Caco-2 (cell line): Measurements from ENCODE around the gene FXYD5. TPM values are rescaled to one million over a fixed set of nuclear protein-coding genes. Genes with fewer than 3 reads are reported as not detected.

ENCODE experiments used
- BruUV-seq: library from RNA; stranded (reverse); fragments of 400-500 nt; replicated peaks from 2 replicates; lab custom pipeline; 2021; lab: Mats Ljungman, UMichigan
- CTCF ChIA-PET: fragments of 300-600 bp; sonication (Branson Sonifier 250); formaldehyde crosslinking; loops from one replicate; lab custom pipeline; 2022; ENCODE audit warnings: antibody characterized with exemption; lab: Charles Lee
- POLR2A ChIA-PET: fragments of 300-600 bp; sonication (Branson Sonifier 250); formaldehyde crosslinking; loops from one replicate; lab custom pipeline; 2022; ENCODE audit warnings: antibody characterized with exemption; lab: Charles Lee
- DNase-seq, 2 experiments: peaks; one replicate each; pipeline versions ENCODE4 v3.0.0 to v3.0.0-alpha.2; 2020 to 2022
- H3K27me3 ChIP-seq: replicated peaks from 2 replicates; pipeline ENCODE4 v1.6.0; 2011; ENCODE audit warnings: low read length; ENCODE audit not compliant: control insufficient read depth, insufficient read depth
- H3K36me3 ChIP-seq: 2 replicates; pipeline ENCODE4 v1.5.1; 2011; ENCODE audit warnings: low read length; ENCODE audit not compliant: control insufficient read depth, insufficient read depth
- H3K4me1 ChIP-seq: fragments of 250-450 bp; sonication (Bioruptor Pico); 2 replicates; pipeline ENCODE4 v1.5.1; 2020; ENCODE audit warnings: mild to moderate bottlenecking
- H3K4me3 ChIP-seq: 2 replicates; pipeline ENCODE4 v1.5.1; 2011; ENCODE audit warnings: low read depth, mild to moderate bottlenecking, control low read depth, low read length
- H3K9me3 ChIP-seq: fragments of 250-450 bp; sonication (Bioruptor Pico); 2 replicates; pipeline ENCODE4 v1.5.1; 2020; ENCODE audit warnings: mild to moderate bottlenecking, moderate library complexity
- H3K27ac Mint-ChIP-seq: one replicate; pipeline ENCODE4 v1.8.0; 2022; ENCODE audit warnings: mixed read lengths; ENCODE audit not compliant: unreplicated experiment
- H3K27me3 Mint-ChIP-seq: one replicate; pipeline ENCODE4 v1.8.0; 2022; ENCODE audit warnings: mixed read lengths; ENCODE audit not compliant: insufficient read depth, unreplicated experiment
- H3K36me3 Mint-ChIP-seq: one replicate; pipeline ENCODE4 v1.8.0; 2022; ENCODE audit warnings: mild to moderate bottlenecking, mixed read lengths; ENCODE audit not compliant: insufficient read depth, unreplicated experiment
- H3K4me1 Mint-ChIP-seq: one replicate; pipeline ENCODE4 v1.8.0; 2022; ENCODE audit warnings: low read depth, mixed read lengths; ENCODE audit not compliant: unreplicated experiment
- H3K4me3 Mint-ChIP-seq: one replicate; pipeline ENCODE4 v1.8.0; 2022; ENCODE audit warnings: mild to moderate bottlenecking, moderate library complexity, mixed read lengths; ENCODE audit not compliant: unreplicated experiment
- H3K9me3 Mint-ChIP-seq: one replicate; pipeline ENCODE4 v1.8.0; 2022; ENCODE audit warnings: mixed read lengths; ENCODE audit not compliant: unreplicated experiment
- CTCF ChIP-seq, 2 experiments: fragments of 200-600 bp in 1 of 2; IDR thresholded peaks; 1 replicate in 1 of 2; 2 replicates in 1 of 2; pipeline versions ENCODE4 v1.5.1 to v1.8.0; 2011 to 2022; ENCODE audit warnings: antibody characterized with exemption in 1 of 2, control low read depth in 1 of 2, inconsistent platforms in 1 of 2, low read depth in 1 of 2, low read length in 1 of 2, mild to moderate bottlenecking in 1 of 2, moderate library complexity in 1 of 2; ENCODE audit not compliant: insufficient read depth in 1 of 2, severe bottlenecking in 1 of 2, unreplicated experiment in 1 of 2
- intact Hi-C: fragments of 100-400 bp; cut with micrococcal nuclease; formaldehyde crosslinking; loops from one replicate; pipeline ENCODE4 v1.10.0; 2022; ENCODE audit not compliant: unreplicated experiment
- total RNA-seq: library from RNA; stranded (reverse); gene quantifications from 2 replicates; pipeline ENCODE4 v1.2.3, GENCODE V29; 2022

The FXYD5 gene
- total RNA-seq, 1 experiment from 2014 or later: 20.4 TPM

- intact Hi-C loops: no loop called here
Observed at GRCh38 chr19:35167251-35168119, 12.9 kb downstream of the FXYD5 start.

GRCh38 chr19:35168196-35168595, 13.7 kb downstream of the FXYD5 start:
- H3K27me3 Mint-ChIP-seq: no peaks in the 10 kb centered on the region
- TF ChIP-seq CTCF (IDR thresholded peaks at IDR 0.05; ENCODE audit: insufficient read depth in 1 of 2, low read depth in 1 of 2, low read length in 1 of 2, severe bottlenecking in 1 of 2, unreplicated experiment in 1 of 2): no peak
- no peaks in the 10 kb centered on the region for H3K4me1 Mint-ChIP-seq
- peaks cover 29% of the 10 kb centered on the region for H3K9me3 ChIP-seq
- no peak overlapping the region for H3K27ac Mint-ChIP-seq
- H3K36me3 Mint-ChIP-seq: peaks cover 6% of the 10 kb centered on the region
- H3K9me3 Mint-ChIP-seq: peaks cover 24% of the 10 kb centered on the region
- intact Hi-C loops: no loop called here
- no peak overlapping the region for H3K4me3 Mint-ChIP-seq
- ChIA-PET POLR2A (no interaction called here), CTCF (interaction anchor here (0.7 kb wide), 1 partner anchor 101 kb away, joined by 3 read pairs; no protein-coding TSS in a partner anchor)
- no TSS peak for BruUV-seq
- H3K27me3 ChIP-seq: no peaks in the 10 kb centered on the region
- DNase-seq: no peak
- H3K4me1 ChIP-seq: peaks cover 4% of the 10 kb centered on the region; the same call in 1 of the 2 replicates
- H3K36me3 ChIP-seq: no peaks in the 10 kb centered on the region
- H3K4me3 ChIP-seq: no peak overlapping the region

More at GRCh38 chr19:35167251-35168119, 12.9 kb downstream of the FXYD5 start:
- Histone ChIP-seq H3K27me3 (no peaks in the 10 kb centered on the region), H3K4me1 (no peaks in the 10 kb centered on the region), H3K4me3 (no peak overlapping the region), H3K9me3 (peaks cover 29% of the 10 kb centered on the region), H3K36me3 (no peaks in the 10 kb centered on the region)
- ChIA-PET POLR2A (no interaction called here), CTCF (no interaction called here)
- Mint-ChIP-seq H3K36me3 (peaks cover 6% of the 10 kb centered on the region), H3K27me3 (no peaks in the 10 kb centered on the region), H3K4me3 (no peak overlapping the region), H3K27ac (no peak overlapping the region), H3K9me3 (peaks cover 24% of the 10 kb centered on the region), H3K4me1 (no peaks in the 10 kb centered on the region)
- no peak for TF ChIP-seq CTCF (IDR thresholded peaks at IDR 0.05; ENCODE audit: insufficient read depth in 1 of 2, low read depth in 1 of 2, low read length in 1 of 2, severe bottlenecking in 1 of 2, unreplicated experiment in 1 of 2)
- DNase-seq: no peak
- no TSS peak for BruUV-seq

GRCh38 chr19:35169221-35169995, 14.9 kb downstream of the FXYD5 start:
- Mint-ChIP-seq H3K36me3 (peaks cover 6% of the 10 kb centered on the region), H3K9me3 (peaks cover 33% of the 10 kb centered on the region), H3K4me1 (no peaks in the 10 kb centered on the region), H3K27ac (no peak overlapping the region), H3K27me3 (no peaks in the 10 kb centered on the region), H3K4me3 (no peak overlapping the region)
- Histone ChIP-seq H3K4me1 (peaks cover 6% of the 10 kb centered on the region; the same call in 1 of the 2 replicates), H3K4me3 (no peak overlapping the region), H3K36me3 (no peaks in the 10 kb centered on the region), H3K27me3 (no peaks in the 10 kb centered on the region), H3K9me3 (peaks cover 25% of the 10 kb centered on the region; the same call in 1 of the 2 replicates)
- TF ChIP-seq CTCF (IDR thresholded peaks at IDR 0.05; ENCODE audit: insufficient read depth in 1 of 2, low read depth in 1 of 2, low read length in 1 of 2, severe bottlenecking in 1 of 2, unreplicated experiment in 1 of 2): no peak
- CTCF ChIA-PET: no interaction called here
- POLR2A ChIA-PET: no interaction called here
- DNase-seq: no peak
- BruUV-seq: no TSS peak
- intact Hi-C loops: no loop called here
